Adrenal gland (tissue), 12 donors: ENCODE results near the gene DOCK1. TPM values are rescaled to one million over a fixed set of nuclear protein-coding genes. Genes with fewer than 3 reads are reported as not detected.

ENCODE experiments used
- DNase-seq, 7 donors: peaks; one replicate each; pipeline ENCODE4 v3.0.0-alpha.2; 2019 to 2020
- H3K27ac ChIP-seq, 5 donors: fragments of 200-600 bp; sonication (generic) in 4 of 5; 1 replicate in 3 of 5; 2 replicates in 2 of 5; pipeline versions ENCODE4 v1.5.1 to v1.8.0; 2016 to 2020; ENCODE audit warnings: mild to moderate bottlenecking in 1 of 5
- H3K27me3 ChIP-seq: fragments of 200-600 bp; 2 replicates; pipeline ENCODE4 v1.8.0; 2021
- H3K36me3 ChIP-seq, 2 donors: fragments of 200-600 bp; replicated peaks in 1 of 2; 1 replicate in 1 of 2; 2 replicates in 1 of 2; pipeline versions ENCODE4 v1.5.1 to v1.8.0; 2018 to 2022
- H3K4me1 ChIP-seq, 2 donors: fragments of 200-600 bp; replicated peaks in 1 of 2; 1 replicate in 1 of 2; 2 replicates in 1 of 2; pipeline versions ENCODE4 v1.5.1 to v1.8.0; 2018 to 2021
- H3K4me3 ChIP-seq, 4 donors: fragments of 200-600 bp; sonication (generic) in 3 of 4; one replicate each; pipeline ENCODE4 v1.5.1; 2016 to 2018
- H3K9me3 ChIP-seq, 3 donors: fragments of 200-600 bp; sonication (generic) in 1 of 3; replicated peaks in 1 of 3; 1 replicate in 2 of 3; 2 replicates in 1 of 3; pipeline versions ENCODE4 v1.5.1 to v1.8.0; 2016 to 2021
- CTCF ChIP-seq, 6 experiments: fragments of 450-650 bp in 4 of 6; fragments of 200-600 bp in 2 of 6; sonication (generic) in 1 of 6; IDR thresholded peaks; 1 replicate in 5 of 6; 2 replicates in 1 of 6; pipeline versions ENCODE4 v1.5.1 to v1.8.0; 2016 to 2021; ENCODE audit warnings: antibody characterized with exemption in 6 of 6, mild to moderate bottlenecking in 2 of 6, moderate library complexity in 1 of 6
- POLR2A ChIP-seq, 2 donors: fragments of 450-650 bp; IDR thresholded peaks; one replicate each; pipeline ENCODE4 v1.6.1; 2017; ENCODE audit warnings: antibody characterized with exemption in 2 of 2, mild to moderate bottlenecking in 2 of 2, moderate library complexity in 1 of 2
- WGBS, 4 donors: extraction: QIAGEN DNeasy Blood & Tissue Kit in 2 of 4; methylation state at CpG; one replicate each; pipeline versions ENCODE4 v1.1.5 to v1.1.7; 2013 to 2017; 5-methylcytosine and 5-hydroxymethylcytosine counted together
- intact Hi-C, 2 donors: fragments of 100-400 bp; cut with DNase I; formaldehyde crosslinking; loops; one replicate each; pipeline versions ENCODE4 v1.14.1 to v1.15.0; 2022 to 2023
- polyA plus RNA-seq, 3 donors: library from polyadenylated mRNA; stranded (reverse); fragments of 200-250 nt in 2 of 3; fragments of 350-450 nt in 1 of 3; fragmentation: Illumina TruSeq in 1 of 3; extraction: RNeasy Lipid Tissue Mini Kit (QIAGEN cat#74804) in 1 of 3; gene quantifications; one replicate each; pipeline ENCODE4 v1.2.3, GENCODE V29; 2013 to 2014
- total RNA-seq, 9 donors: library from RNA; depleted of rRNA in 4 of 9; stranded (reverse); fragments of >200 nt in 4 of 9; fragments of 120-200 nt in 1 of 9; fragmentation: NEBNext Ultra II Directional in 1 of 9; extraction: Animal tissue kit (Norgen Biotek cat#: 25700) in 1 of 9; gene quantifications; one replicate each; pipeline versions ENCODE4 v1.1.0 to v1.2.4, GENCODE V29; 2013 to 2023
- donor health status: healthy with polysubstance abuse.
- donor health status: Bipolar disorder and iron deficiency.
- donor health status: DM: yes; HTN: yes; CAD: no.
- donor health status: DM: no; HTN: no; CAD: no.
- donor health status: DM: no; HTN: no; CAD: no.
- donor health status: DM: yes; HTN: yes; CAD: no.

The DOCK1 gene
- total and polyA plus RNA-seq, 12 donors, result 8.1 to 30.4 (median 21.6) TPM

DNA sequence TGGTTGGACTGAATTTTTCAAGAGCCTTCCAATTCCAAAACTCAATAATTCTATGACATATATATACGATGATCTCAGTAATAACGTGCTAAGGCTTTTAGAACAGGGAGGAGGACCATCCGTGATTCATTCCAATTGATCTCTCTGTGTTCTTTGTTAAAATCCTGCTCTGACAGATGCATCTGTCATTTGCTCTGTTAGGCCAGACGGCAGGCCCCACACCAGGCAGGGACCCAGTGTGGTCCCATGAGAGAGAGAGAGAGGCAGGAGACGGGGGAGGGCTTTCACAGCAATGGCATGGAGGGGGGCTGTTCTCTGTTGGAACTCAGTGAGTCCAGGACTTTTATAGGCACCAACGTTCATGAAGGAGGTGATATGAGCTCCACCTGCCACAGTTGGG is 451.1 kb downstream of the DOCK1 start:
- no peak overlapping the region for H3K4me3 ChIP-seq
- H3K4me1 ChIP-seq, result no peaks in the 10 kb centered on the region
- no peak overlapping the region for H3K27ac ChIP-seq
- intact Hi-C loops, result no loop called here
- no peaks in the 10 kb centered on the region for H3K36me3 ChIP-seq
- no peak for DNase-seq
- TF ChIP-seq CTCF (IDR thresholded peaks at IDR 0.05) (no peak), POLR2A (IDR thresholded peaks at IDR 0.05) (no peak)
- H3K27me3 ChIP-seq, result no peaks in the 10 kb centered on the region
- 87 to 98% (median 92%) methylated on average over 4 to 6 of the region's 6 CpGs for WGBS, 4 donors
- no peaks in the 10 kb centered on the region for H3K9me3 ChIP-seq

DNA sequence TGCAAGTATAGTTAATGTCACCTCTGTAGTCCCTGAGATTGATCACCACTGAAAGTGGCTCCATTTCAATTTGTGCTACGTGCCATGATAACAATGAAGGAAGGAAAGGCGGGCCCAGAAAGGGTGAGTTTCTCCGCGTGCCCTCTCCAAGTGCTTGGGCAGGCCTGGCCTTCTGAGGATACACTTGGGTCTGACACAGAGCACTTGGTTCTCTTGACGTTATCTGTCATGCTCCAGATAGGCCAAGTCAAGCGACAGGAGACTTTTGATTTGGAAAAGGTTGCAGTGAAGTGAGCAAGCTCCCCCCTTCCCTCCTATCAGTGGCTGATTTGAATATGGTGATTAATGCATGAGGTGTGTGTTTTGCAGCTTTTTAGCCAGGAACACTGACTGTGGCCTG is 452.0 kb downstream of the DOCK1 start:
- TF ChIP-seq POLR2A (IDR thresholded peaks at IDR 0.05) (no peak), CTCF (IDR thresholded peaks at IDR 0.05) (no peak)
- Histone ChIP-seq H3K9me3 (no peaks in the 10 kb centered on the region), H3K36me3 (no peaks in the 10 kb centered on the region), H3K4me3 (no peak overlapping the region), H3K27me3 (no peaks in the 10 kb centered on the region), H3K27ac (no peak overlapping the region), H3K4me1 (no peaks in the 10 kb centered on the region)
- intact Hi-C loops, result no loop called here
- no peak for DNase-seq
- WGBS, 4 donors, result 90 to 97% (median 93%) methylated on average over 6 of the region's 6 CpGs

DNA sequence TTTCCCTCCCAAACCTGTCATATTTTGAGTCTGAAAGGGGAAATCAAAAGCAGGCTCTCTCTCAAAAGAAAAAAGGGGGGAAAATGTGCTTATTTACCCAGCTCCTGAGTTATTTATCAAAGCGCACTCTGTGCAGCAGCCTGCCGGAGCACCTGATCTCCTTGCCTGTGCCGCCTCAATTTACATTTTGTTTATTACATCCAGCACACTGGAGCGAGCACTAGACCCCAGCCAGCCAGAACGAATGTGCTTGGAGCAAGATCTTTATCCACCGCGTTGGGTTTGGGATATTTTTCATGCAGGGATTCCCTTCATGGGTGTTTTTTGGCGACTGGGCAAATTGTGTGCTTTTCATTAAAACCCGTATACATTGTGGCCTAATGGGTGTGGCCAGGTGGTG is 453.1 kb downstream of the DOCK1 start:
- TF ChIP-seq CTCF (IDR thresholded peaks at IDR 0.05), result no peak
- no peak for TF ChIP-seq POLR2A (IDR thresholded peaks at IDR 0.05)
- Histone ChIP-seq H3K4me3 (no peak overlapping the region), H3K9me3 (no peaks in the 10 kb centered on the region), H3K36me3 (no peaks in the 10 kb centered on the region), H3K27ac (no peak overlapping the region), H3K4me1 (no peaks in the 10 kb centered on the region), H3K27me3 (no peaks in the 10 kb centered on the region)
- intact Hi-C loops, result no loop called here
- WGBS, 4 donors, result 87 to 93% (median 91%) methylated on average over 9 of the region's 9 CpGs
- no peak for DNase-seq

DNA sequence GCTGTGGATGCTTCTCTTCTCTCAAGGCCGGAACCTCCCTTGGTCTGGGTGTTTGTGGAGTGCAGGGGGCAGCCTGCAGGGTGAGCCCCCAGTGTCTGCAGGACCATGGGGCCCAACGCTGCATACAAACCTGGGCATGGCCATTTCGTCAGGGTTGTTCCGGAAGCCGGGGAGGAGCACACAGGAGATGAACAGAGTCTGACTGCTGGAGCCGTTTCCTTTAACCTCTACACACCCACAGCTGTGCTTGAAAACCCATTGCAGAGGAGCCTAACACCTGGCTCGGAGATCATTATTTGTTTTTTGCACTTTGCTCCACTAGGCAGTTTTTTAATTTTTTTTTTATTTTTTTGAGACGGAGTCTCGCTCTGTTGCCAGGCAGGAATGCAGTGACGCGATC is 458.8 kb downstream of the DOCK1 start:
- intact Hi-C loops, result no loop called here
- Histone ChIP-seq H3K4me3 (no peak overlapping the region), H3K4me1 (no peaks in the 10 kb centered on the region), H3K27me3 (no peaks in the 10 kb centered on the region), H3K36me3 (no peaks in the 10 kb centered on the region), H3K9me3 (no peaks in the 10 kb centered on the region), H3K27ac (no peak overlapping the region)
- no peak for DNase-seq
- TF ChIP-seq CTCF (IDR thresholded peaks at IDR 0.05) (no peak), POLR2A (IDR thresholded peaks at IDR 0.05) (no peak)
- WGBS, 4 donors, result 91 to 96% (median 92%) methylated on average over 7 to 11 of the region's 11 CpGs
